HCT116 (cell line): ENCODE data around the gene APBA1. TPM values are rescaled to one million over a fixed set of nuclear protein-coding genes. Genes with fewer than 3 reads are reported as not detected.

Experiments used
- ATAC-seq: fragments of 200-7000 bp; cut with Tn5 transposase; 2 replicates; pipeline ENCODE4 v1.9.1; 2020; ENCODE audit warnings: mild to moderate bottlenecking, moderate library complexity
- BruUV-seq: library from RNA; stranded (reverse); fragments of 400-500 nt; replicated peaks from 2 replicates; lab custom pipeline; 2021; lab: Mats Ljungman, UMichigan
- CTCF ChIA-PET: fragments of 300-600 bp; sonication (Branson Sonifier 250); formaldehyde crosslinking; loops from one replicate; lab custom pipeline; 2021; ENCODE audit warnings: antibody characterized with exemption; lab: Charles Lee
- POLR2A ChIA-PET: fragments of 300-600, 350-600 bp; sonication (Branson Sonifier 250); formaldehyde crosslinking; loops from one replicate; lab custom pipeline; 2021; ENCODE audit warnings: antibody characterized with exemption; lab: Charles Lee
- RAD21 ChIA-PET, 2 experiments: fragments of 300-600 bp; sonication (Branson Sonifier 250); formaldehyde crosslinking; loops; one replicate each; lab custom pipeline; 2023; ENCODE audit warnings: low total read pairs in 2 of 2; ENCODE audit not compliant: uncharacterized antibody in 2 of 2, unreplicated experiment in 2 of 2, low non-redundant PET in 1 of 2; lab: Charles Lee
- DNase-seq: peaks from one replicate; pipeline ENCODE4 v3.0.0-alpha.2; 2010; ENCODE audit warnings: low read depth, low spot score
- H2AFZ ChIP-seq: fragments of 200-600 bp; shearing (Covaris generic), sonication (generic); 2 replicates; pipeline ENCODE4 v1.6.1; 2017; ENCODE audit warnings: low read depth, mixed run types, mixed read lengths, antibody characterized with exemption, low read length; ENCODE audit not compliant: poor library complexity, severe bottlenecking
- H3K27ac ChIP-seq: 2 replicates; pipeline ENCODE4 v1.5.1; 2012; ENCODE audit warnings: low read depth, low read length
- H3K27me3 ChIP-seq: fragments of 200-600 bp; sonication (generic); 2 replicates; pipeline ENCODE4 v1.6.1; 2016; ENCODE audit warnings: mixed run types, low read length, mixed read lengths; ENCODE audit not compliant: insufficient read depth
- H3K36me3 ChIP-seq, 2 experiments: fragments of 200-500 bp in 1 of 2; fragments of 200-600 bp in 1 of 2; sonication (Bioruptor generic) in 1 of 2; sonication (generic) in 1 of 2; 2 replicates each; pipeline versions ENCODE4 v1.5.1 to v1.6.1; 2014 to 2016; ENCODE audit warnings: low read length in 2 of 2, inconsistent platforms in 1 of 2, mixed read lengths in 1 of 2, mixed run types in 1 of 2; ENCODE audit not compliant: insufficient read depth in 2 of 2, control insufficient read depth in 1 of 2
- H3K4me1 ChIP-seq, 2 experiments: fragments of 200-600 bp in 1 of 2; sonication (generic) in 1 of 2; 2 replicates each; pipeline versions ENCODE4 v1.5.1 to v1.6.1; 2012 to 2017; ENCODE audit warnings: low read length in 2 of 2, inconsistent platforms in 1 of 2, mild to moderate bottlenecking in 1 of 2, mixed read lengths in 1 of 2, mixed run types in 1 of 2, moderate library complexity in 1 of 2; ENCODE audit not compliant: insufficient read depth in 2 of 2, control insufficient read depth in 1 of 2
- H3K4me2 ChIP-seq: fragments of 200-600 bp; sonication (generic); 2 replicates; pipeline ENCODE4 v1.6.1; 2017; ENCODE audit warnings: mixed run types, low read length, mixed read lengths
- H3K4me3 ChIP-seq, 2 experiments: fragments of 200-600 bp in 1 of 2; sonication (generic) in 1 of 2; replicated peaks in 1 of 2; 2 replicates each; pipeline ENCODE4 v1.5.1; 2011 to 2016; ENCODE audit warnings: low read length in 2 of 2, control low read depth in 1 of 2, low read depth in 1 of 2, mild to moderate bottlenecking in 1 of 2, mixed read lengths in 1 of 2, mixed run types in 1 of 2
- H3K79me2 ChIP-seq: fragments of 200-600 bp; sonication (generic); 2 replicates; pipeline ENCODE4 v1.6.1; 2017; ENCODE audit warnings: mild to moderate bottlenecking, mixed run types, low read length, moderate library complexity, mixed read lengths; ENCODE audit not compliant: insufficient read depth
- H3K9ac ChIP-seq: fragments of 200-600 bp; sonication (generic); 2 replicates; pipeline ENCODE4 v1.6.1; 2016; ENCODE audit warnings: low read length, mixed read lengths
- H3K9me2 ChIP-seq: fragments of 200-600 bp; sonication (generic), shearing (Covaris generic); 2 replicates; pipeline ENCODE4 v1.6.1; 2017; ENCODE audit warnings: mixed run types, mild to moderate bottlenecking, moderate library complexity; ENCODE audit not compliant: insufficient read depth
- H3K9me3 ChIP-seq, 2 experiments: fragments of 200-500 bp in 1 of 2; fragments of 200-600 bp in 1 of 2; sonication (Bioruptor generic) in 1 of 2; sonication (generic) in 1 of 2; 2 replicates each; pipeline ENCODE4 v1.6.1; 2014 to 2017; ENCODE audit warnings: low read length in 2 of 2, mixed read lengths in 2 of 2, inconsistent platforms in 1 of 2, low read depth in 1 of 2, mild to moderate bottlenecking in 1 of 2, mixed run types in 1 of 2, moderate library complexity in 1 of 2; ENCODE audit not compliant: control insufficient read depth in 1 of 2, insufficient read depth in 1 of 2
- H4K20me1 ChIP-seq: fragments of 200-600 bp; sonication (generic), shearing (Covaris generic); 2 replicates; pipeline ENCODE4 v1.6.1; 2017; ENCODE audit warnings: mixed run types, mild to moderate bottlenecking, moderate library complexity; ENCODE audit not compliant: insufficient read depth
- CBX3 ChIP-seq: IDR thresholded peaks from 2 replicates; pipeline ENCODE4 v1.6.1; 2012; ENCODE audit warnings: low read depth
- EGR1 ChIP-seq: IDR thresholded peaks from 2 replicates; pipeline ENCODE4 v1.6.1; 2012; ENCODE audit warnings: low read depth
- ELF1 ChIP-seq: IDR thresholded peaks from 2 replicates; pipeline ENCODE4 v1.6.1; 2012; ENCODE audit warnings: low read depth, borderline replicate concordance
- EZH2 ChIP-seq: fragments of 200-600 bp; sonication (generic); IDR thresholded peaks from 2 replicates; pipeline ENCODE4 v1.6.1; 2017; ENCODE audit warnings: antibody characterized with exemption, mixed run types
- EZH2phosphoT487 ChIP-seq: fragments of 200-600 bp; IDR thresholded peaks from 2 replicates; pipeline ENCODE4 v1.6.1; 2018; ENCODE audit warnings: antibody characterized with exemption, borderline replicate concordance
- FOSL1 ChIP-seq: IDR thresholded peaks from 2 replicates; pipeline ENCODE4 v1.6.1; 2012; ENCODE audit warnings: low read depth
- POLR2A ChIP-seq: IDR thresholded peaks from 2 replicates; pipeline ENCODE4 v1.7.0; 2011; ENCODE audit warnings: borderline replicate concordance; ENCODE audit not compliant: insufficient read depth, insufficient read length; ENCODE audit errors: extremely low read depth
- POLR2AphosphoS5 ChIP-seq: IDR thresholded peaks from 2 replicates; pipeline ENCODE4 v1.6.1; 2011; ENCODE audit warnings: mild to moderate bottlenecking, low read depth, low read length, moderate library complexity
- RAD21 ChIP-seq: IDR thresholded peaks from 2 replicates; pipeline ENCODE4 v1.6.1; 2012; ENCODE audit warnings: low read depth, mild to moderate bottlenecking
- SIN3A ChIP-seq: IDR thresholded peaks from 2 replicates; pipeline ENCODE4 v1.6.1; 2012; ENCODE audit warnings: low read depth
- SP1 ChIP-seq: IDR thresholded peaks from 2 replicates; pipeline ENCODE4 v1.6.1; 2012; ENCODE audit warnings: low read depth
- SRF ChIP-seq: IDR thresholded peaks from 2 replicates; pipeline ENCODE4 v1.6.1; 2012; ENCODE audit warnings: low read depth
- TCF7L2 ChIP-seq: IDR thresholded peaks from 2 replicates; pipeline ENCODE4 v1.7.0; 2011; ENCODE audit warnings: borderline replicate concordance, inconsistent platforms; ENCODE audit not compliant: insufficient read depth, insufficient read length; ENCODE audit errors: extremely low read depth
- YY1 ChIP-seq: IDR thresholded peaks from 2 replicates; pipeline ENCODE4 v1.6.1; 2011; ENCODE audit warnings: low read length, low read depth, moderate library complexity, mild to moderate bottlenecking; ENCODE audit not compliant: insufficient replicate concordance; ENCODE audit errors: extremely low read depth
- ZFX ChIP-seq: fragments of 450-650 bp; IDR thresholded peaks from 2 replicates; pipeline ENCODE4 v1.6.1; 2017
- ZNF274 ChIP-seq: fragments of 200-500 bp; sonication (Bioruptor generic); IDR thresholded peaks from 2 replicates; pipeline ENCODE4 v1.6.1; 2014; ENCODE audit warnings: mild to moderate bottlenecking, low read depth, low read length, inconsistent platforms
- intact Hi-C: fragments of 100-400 bp; cut with micrococcal nuclease; formaldehyde crosslinking; loops from 2 replicates; pipeline ENCODE4 v1.10.0; 2022
- total RNA-seq: library from RNA; stranded (reverse); gene quantifications from one replicate; pipeline ENCODE4 v1.2.1, GENCODE V29; 2021; ENCODE audit not compliant: unreplicated experiment
- TF ChIP-seq, protein P1 (sequence below): IDR thresholded peaks from 2 replicates; pipeline ENCODE4 v1.6.1; 2012
- TF ChIP-seq, protein P2 (sequence below): IDR thresholded peaks from 2 replicates; pipeline ENCODE4 v1.6.1; 2012
- TF ChIP-seq, protein P3 (sequence below): IDR thresholded peaks from 2 replicates; pipeline ENCODE4 v1.6.1; 2012; ENCODE audit warnings: low read depth
- TF ChIP-seq, protein P4 (sequence below), 3 experiments: fragments of 200-600 bp in 1 of 3; sonication (generic) in 1 of 3; IDR thresholded peaks in 2 of 3; conservative IDR thresholded peaks in 1 of 3; 2 replicates each; pipeline ENCODE4 v1.5.1; 2012 to 2017; ENCODE audit warnings: low read depth in 2 of 3, low read length in 2 of 3, antibody characterized with exemption in 1 of 3, borderline replicate concordance in 1 of 3, control low read depth in 1 of 3, mild to moderate bottlenecking in 1 of 3, mixed read lengths in 1 of 3, mixed run types in 1 of 3, moderate library complexity in 1 of 3; ENCODE audit not compliant: insufficient read depth in 1 of 3

APBA1 gene
- total RNA-seq, 1 experiment from 2014 or later: 0.20 TPM

DNA sequence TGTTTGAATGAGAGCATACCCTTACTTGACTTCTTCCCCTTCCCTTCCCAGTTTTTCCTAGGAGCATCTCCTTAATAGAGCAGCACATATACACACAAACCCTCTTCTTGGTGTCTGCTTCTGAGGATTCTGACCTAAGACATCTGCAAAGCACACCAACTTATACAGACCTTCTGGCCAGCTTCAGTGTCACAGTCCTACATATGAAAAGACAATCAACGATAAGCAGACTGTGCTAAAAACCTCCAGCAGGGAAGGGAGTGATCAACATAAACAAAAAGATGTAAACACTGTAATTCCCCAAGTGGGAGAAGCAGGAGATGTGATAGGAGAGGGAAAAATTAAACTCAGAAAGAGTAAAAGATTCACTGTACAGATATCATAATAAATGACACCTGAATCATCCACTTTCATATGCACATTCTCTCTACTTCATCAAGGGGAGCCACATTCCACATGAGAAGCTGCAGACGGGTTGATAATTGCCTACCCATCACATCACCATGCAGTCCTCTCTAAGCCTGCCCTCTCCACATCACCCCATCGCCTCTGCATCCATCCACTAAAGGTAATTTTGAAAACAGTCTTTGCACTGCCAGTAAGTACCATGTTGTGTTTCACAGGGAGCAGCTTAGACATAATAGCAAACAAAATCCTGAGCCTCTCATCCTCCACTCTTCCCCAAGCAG lies 13.0 kb downstream of the APBA1 start:
- no peak overlapping the region for H3K27ac ChIP-seq
- H3K4me1 ChIP-seq: no peaks in the 10 kb centered on the region
- H3K36me3 ChIP-seq: no peaks in the 10 kb centered on the region
- no peaks in the 10 kb centered on the region for H3K9me2 ChIP-seq
- no peak for TF ChIP-seq CBX3
- TF ChIP-seq EZH2: no peak
- TF ChIP-seq ZFX: no peak
- TF ChIP-seq, protein P1, sequence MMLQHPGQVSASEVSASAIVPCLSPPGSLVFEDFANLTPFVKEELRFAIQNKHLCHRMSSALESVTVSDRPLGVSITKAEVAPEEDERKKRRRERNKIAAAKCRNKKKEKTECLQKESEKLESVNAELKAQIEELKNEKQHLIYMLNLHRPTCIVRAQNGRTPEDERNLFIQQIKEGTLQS: no peak
- TF ChIP-seq SRF: no peak
- TF ChIP-seq, protein P2, sequence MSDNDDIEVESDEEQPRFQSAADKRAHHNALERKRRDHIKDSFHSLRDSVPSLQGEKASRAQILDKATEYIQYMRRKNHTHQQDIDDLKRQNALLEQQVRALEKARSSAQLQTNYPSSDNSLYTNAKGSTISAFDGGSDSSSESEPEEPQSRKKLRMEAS: no peak
- TF ChIP-seq POLR2A: no peak
- TF ChIP-seq POLR2AphosphoS5: no peak
- no peak for TF ChIP-seq TCF7L2
- no peak for TF ChIP-seq ZNF274
- TF ChIP-seq YY1: no peak
- no peak for TF ChIP-seq RAD21
- TF ChIP-seq SP1: no peak
- TF ChIP-seq EZH2phosphoT487: no peak
- TF ChIP-seq, protein P3, sequence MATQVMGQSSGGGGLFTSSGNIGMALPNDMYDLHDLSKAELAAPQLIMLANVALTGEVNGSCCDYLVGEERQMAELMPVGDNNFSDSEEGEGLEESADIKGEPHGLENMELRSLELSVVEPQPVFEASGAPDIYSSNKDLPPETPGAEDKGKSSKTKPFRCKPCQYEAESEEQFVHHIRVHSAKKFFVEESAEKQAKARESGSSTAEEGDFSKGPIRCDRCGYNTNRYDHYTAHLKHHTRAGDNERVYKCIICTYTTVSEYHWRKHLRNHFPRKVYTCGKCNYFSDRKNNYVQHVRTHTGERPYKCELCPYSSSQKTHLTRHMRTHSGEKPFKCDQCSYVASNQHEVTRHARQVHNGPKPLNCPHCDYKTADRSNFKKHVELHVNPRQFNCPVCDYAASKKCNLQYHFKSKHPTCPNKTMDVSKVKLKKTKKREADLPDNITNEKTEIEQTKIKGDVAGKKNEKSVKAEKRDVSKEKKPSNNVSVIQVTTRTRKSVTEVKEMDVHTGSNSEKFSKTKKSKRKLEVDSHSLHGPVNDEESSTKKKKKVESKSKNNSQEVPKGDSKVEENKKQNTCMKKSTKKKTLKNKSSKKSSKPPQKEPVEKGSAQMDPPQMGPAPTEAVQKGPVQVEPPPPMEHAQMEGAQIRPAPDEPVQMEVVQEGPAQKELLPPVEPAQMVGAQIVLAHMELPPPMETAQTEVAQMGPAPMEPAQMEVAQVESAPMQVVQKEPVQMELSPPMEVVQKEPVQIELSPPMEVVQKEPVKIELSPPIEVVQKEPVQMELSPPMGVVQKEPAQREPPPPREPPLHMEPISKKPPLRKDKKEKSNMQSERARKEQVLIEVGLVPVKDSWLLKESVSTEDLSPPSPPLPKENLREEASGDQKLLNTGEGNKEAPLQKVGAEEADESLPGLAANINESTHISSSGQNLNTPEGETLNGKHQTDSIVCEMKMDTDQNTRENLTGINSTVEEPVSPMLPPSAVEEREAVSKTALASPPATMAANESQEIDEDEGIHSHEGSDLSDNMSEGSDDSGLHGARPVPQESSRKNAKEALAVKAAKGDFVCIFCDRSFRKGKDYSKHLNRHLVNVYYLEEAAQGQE: no peak
- TF ChIP-seq FOSL1: no peak
- TF ChIP-seq EGR1: no peak
- TF ChIP-seq, protein P4, sequence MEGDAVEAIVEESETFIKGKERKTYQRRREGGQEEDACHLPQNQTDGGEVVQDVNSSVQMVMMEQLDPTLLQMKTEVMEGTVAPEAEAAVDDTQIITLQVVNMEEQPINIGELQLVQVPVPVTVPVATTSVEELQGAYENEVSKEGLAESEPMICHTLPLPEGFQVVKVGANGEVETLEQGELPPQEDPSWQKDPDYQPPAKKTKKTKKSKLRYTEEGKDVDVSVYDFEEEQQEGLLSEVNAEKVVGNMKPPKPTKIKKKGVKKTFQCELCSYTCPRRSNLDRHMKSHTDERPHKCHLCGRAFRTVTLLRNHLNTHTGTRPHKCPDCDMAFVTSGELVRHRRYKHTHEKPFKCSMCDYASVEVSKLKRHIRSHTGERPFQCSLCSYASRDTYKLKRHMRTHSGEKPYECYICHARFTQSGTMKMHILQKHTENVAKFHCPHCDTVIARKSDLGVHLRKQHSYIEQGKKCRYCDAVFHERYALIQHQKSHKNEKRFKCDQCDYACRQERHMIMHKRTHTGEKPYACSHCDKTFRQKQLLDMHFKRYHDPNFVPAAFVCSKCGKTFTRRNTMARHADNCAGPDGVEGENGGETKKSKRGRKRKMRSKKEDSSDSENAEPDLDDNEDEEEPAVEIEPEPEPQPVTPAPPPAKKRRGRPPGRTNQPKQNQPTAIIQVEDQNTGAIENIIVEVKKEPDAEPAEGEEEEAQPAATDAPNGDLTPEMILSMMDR (IDR thresholded peaks at IDR 0.05 in 2 of 3, conservative IDR thresholded peaks at IDR 0.05 in 1 of 3; ENCODE audit: borderline replicate concordance in 1 of 3, insufficient read depth in 1 of 3, low read depth in 2 of 3, low read length in 2 of 3): no peak
- no peak for TF ChIP-seq ELF1
- no peak for TF ChIP-seq SIN3A
- H3K9me3 ChIP-seq: no peaks in the 10 kb centered on the region
- no peak overlapping the region for H3K9ac ChIP-seq
- POLR2A ChIA-PET: no interaction called here
- no peaks in the 10 kb centered on the region for H3K79me2 ChIP-seq
- CTCF ChIA-PET: no interaction called here
- DNase-seq (no peak), ATAC-seq (no peak)
- BruUV-seq: no TSS peak
- H2AFZ ChIP-seq: no peak overlapping the region
- RAD21 ChIA-PET: no interaction called here
- H4K20me1 ChIP-seq: no peaks in the 10 kb centered on the region
- H3K4me3 ChIP-seq: no peak overlapping the region
- no peak overlapping the region for H3K4me2 ChIP-seq
- intact Hi-C loops: no loop called here
- peaks cover 40% of the 10 kb centered on the region for H3K27me3 ChIP-seq
